HG03442 (cell line): ENCODE measurements around the gene PRPS2.

Experiments used
- ATAC-seq: cut with Tn5 transposase; IDR thresholded peaks from one replicate; pipeline ENCODE4 v1.9.1; 2021; ENCODE audit warnings: mild to moderate bottlenecking, moderate library complexity; ENCODE audit not compliant: unreplicated experiment

The PRPS2 gene

GRCh38 chrX:12791257-12792228 lies at the start of gene PRPS2:
Gene PRPS2, plus strand, starts transcription at chrX:12791412. Its CDS starts 86 bp downstream, at chrX:12791498.
- peak; percentile 72 for ATAC-seq

GRCh38 chrX:12741416-12741815 lies 49.8 kb upstream of the PRPS2 start:
- ATAC-seq: no peak

- no peak for ATAC-seq
Observed at GRCh38 chrX:12747433-12747832, 43.8 kb upstream of the PRPS2 start.

GRCh38 chrX:12751887-12752286 lies 39.3 kb upstream of the PRPS2 start:
- ATAC-seq: no peak

GRCh38 chrX:12753366-12753765 lies 37.8 kb upstream of the PRPS2 start:
- no peak for ATAC-seq

- ATAC-seq: no peak
Observed at GRCh38 chrX:12758291-12758690, 32.9 kb upstream of the PRPS2 start.

- no peak for ATAC-seq
Observed at GRCh38 chrX:12767856-12768255, 23.4 kb upstream of the PRPS2 start.

GRCh38 chrX:12768491-12768890 lies 22.7 kb upstream of the PRPS2 start:
- ATAC-seq: no peak

GRCh38 chrX:12770440-12770839 lies 20.8 kb upstream of the PRPS2 start:
- ATAC-seq: no peak

- ATAC-seq: peak; percentile 98
Observed at GRCh38 chrX:12771445-12772069, 19.7 kb upstream of the PRPS2 start.

GRCh38 chrX:12777670-12778069 lies 13.5 kb upstream of the PRPS2 start:
- ATAC-seq: no peak

- no peak for ATAC-seq
Observed at GRCh38 chrX:12779534-12779933, 11.7 kb upstream of the PRPS2 start.

GRCh38 chrX:12788645-12789044 lies 2.6 kb upstream of the PRPS2 start:
- ATAC-seq: no peak

- no peak for ATAC-seq
Observed at GRCh38 chrX:12789976-12790375, 1.2 kb upstream of the PRPS2 start.

GRCh38 chrX:12790885-12791256 lies 341 bp upstream of the PRPS2 start:
- ATAC-seq: peak; percentile 14

- no peak for ATAC-seq
Observed at GRCh38 chrX:12792711-12793110, 1.5 kb downstream of the PRPS2 start.

- no peak for ATAC-seq
Observed at GRCh38 chrX:12794654-12795053, 3.4 kb downstream of the PRPS2 start.

GRCh38 chrX:12798601-12799000 lies 7.4 kb downstream of the PRPS2 start:
- no peak for ATAC-seq

- no peak for ATAC-seq
Observed at GRCh38 chrX:12799118-12799517, 7.9 kb downstream of the PRPS2 start.

- no peak for ATAC-seq
Observed at GRCh38 chrX:12802741-12803140, 11.5 kb downstream of the PRPS2 start.

- ATAC-seq: no peak
Observed at GRCh38 chrX:12804655-12805054, 13.4 kb downstream of the PRPS2 start.

GRCh38 chrX:12805333-12805732 lies 14.1 kb downstream of the PRPS2 start:
- no peak for ATAC-seq
